ENCODE results near the gene ALX3. TPM values are rescaled to one million over a fixed set of nuclear protein-coding genes. Genes with fewer than 3 reads are reported as not detected.

Gene ALX3
- total RNA-seq, 4 donors from 2014 or later, result not detected

DNA sequence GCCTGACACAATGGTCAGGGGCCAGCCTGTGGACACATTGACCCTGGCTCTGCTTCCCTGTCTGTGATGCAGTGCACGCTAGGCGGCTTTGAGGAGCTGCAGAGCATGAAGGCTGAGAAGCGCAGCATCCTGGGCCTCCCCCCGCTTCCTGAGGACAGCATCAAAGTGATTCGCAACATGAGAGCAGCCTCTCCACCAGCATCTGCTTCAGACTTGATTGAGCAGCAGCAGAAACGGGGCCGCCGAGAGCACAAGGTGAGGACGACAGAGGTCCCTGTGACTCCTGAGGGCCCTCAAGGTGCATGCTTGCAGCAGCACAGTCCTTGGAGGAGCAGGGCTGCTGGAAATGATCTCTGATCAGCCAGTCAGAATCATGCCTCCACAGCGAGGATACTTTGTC lies 27.5 kb downstream of the ALX3 start:
- no peak for DNase-seq
- Histone ChIP-seq H3K36me3 (peaks cover 0 to 93% (median 47%) of the 10 kb centered on the region in 4 donors), H3K4me3 (no peak overlapping the region), H3K9me3 (no peaks in the 10 kb centered on the region), H3K27ac (no peak overlapping the region), H3K4me1 (no peaks in the 10 kb centered on the region), H3K27me3 (no peaks in the 10 kb centered on the region)
- 97% methylated on average over 10 of the region's 10 CpGs; no CpG with 5 or more reads in 1 of the 2 donors for WGBS, 2 donors (ENCODE audit: low coverage in 1 of 2)
- intact Hi-C loops (cut with DNase I; ENCODE audit: low total_unique reads), result no loop called here
- no peak for TF ChIP-seq POLR2AphosphoS5 (IDR thresholded peaks at IDR 0.05)
- TF ChIP-seq POLR2A (IDR thresholded peaks at IDR 0.05), result no peak
- no peak for TF ChIP-seq EP300 (IDR thresholded peaks at IDR 0.05; ENCODE audit: low read depth)
- TF ChIP-seq, protein P1, sequence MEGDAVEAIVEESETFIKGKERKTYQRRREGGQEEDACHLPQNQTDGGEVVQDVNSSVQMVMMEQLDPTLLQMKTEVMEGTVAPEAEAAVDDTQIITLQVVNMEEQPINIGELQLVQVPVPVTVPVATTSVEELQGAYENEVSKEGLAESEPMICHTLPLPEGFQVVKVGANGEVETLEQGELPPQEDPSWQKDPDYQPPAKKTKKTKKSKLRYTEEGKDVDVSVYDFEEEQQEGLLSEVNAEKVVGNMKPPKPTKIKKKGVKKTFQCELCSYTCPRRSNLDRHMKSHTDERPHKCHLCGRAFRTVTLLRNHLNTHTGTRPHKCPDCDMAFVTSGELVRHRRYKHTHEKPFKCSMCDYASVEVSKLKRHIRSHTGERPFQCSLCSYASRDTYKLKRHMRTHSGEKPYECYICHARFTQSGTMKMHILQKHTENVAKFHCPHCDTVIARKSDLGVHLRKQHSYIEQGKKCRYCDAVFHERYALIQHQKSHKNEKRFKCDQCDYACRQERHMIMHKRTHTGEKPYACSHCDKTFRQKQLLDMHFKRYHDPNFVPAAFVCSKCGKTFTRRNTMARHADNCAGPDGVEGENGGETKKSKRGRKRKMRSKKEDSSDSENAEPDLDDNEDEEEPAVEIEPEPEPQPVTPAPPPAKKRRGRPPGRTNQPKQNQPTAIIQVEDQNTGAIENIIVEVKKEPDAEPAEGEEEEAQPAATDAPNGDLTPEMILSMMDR (IDR thresholded peaks at IDR 0.05), result no peak
- in situ Hi-C loops (cut with MboI; ENCODE audit: low pct_ligation_motif_present in 1 of 4, low pct_unique_long_range_greater_than_20kb in 1 of 4, low sequenced_read_pairs in 3 of 4), result loop anchor here in 1 of 4 donors (25.0 kb wide), 1 partner anchor 294 kb away; the partner anchor contains the start of gene RBM15

DNA sequence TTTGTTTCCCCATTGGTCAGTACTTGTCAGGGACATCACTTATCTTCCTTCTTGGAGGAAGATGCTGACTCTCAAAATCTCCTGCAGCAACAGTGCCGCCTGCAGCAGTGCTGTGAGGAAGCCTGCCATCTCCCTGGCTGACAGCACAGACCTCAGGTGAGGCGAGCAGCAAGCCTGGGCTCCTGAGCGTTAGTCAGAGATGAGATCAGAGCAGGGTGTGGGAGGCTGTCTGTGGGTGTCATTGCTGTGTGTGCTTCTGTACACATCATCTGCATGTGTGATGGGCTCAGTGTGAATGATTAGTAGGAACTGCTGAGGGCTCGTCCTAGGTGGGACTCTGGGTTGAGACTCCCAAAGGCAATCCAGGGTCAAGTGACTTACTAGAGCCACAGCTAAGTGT lies 29.9 kb downstream of the ALX3 start:
- Histone ChIP-seq H3K4me1 (peaks cover 2 to 12% (median 7%) of the 10 kb centered on the region in 4 donors), H3K27ac (no peak overlapping the region), H3K36me3 (peaks cover 0 to 69% (median 38%) of the 10 kb centered on the region in 4 donors), H3K27me3 (no peaks in the 10 kb centered on the region), H3K4me3 (no peak overlapping the region), H3K9me3 (no peaks in the 10 kb centered on the region)
- in situ Hi-C loops (cut with MboI; ENCODE audit: low pct_ligation_motif_present in 1 of 4, low pct_unique_long_range_greater_than_20kb in 1 of 4, low sequenced_read_pairs in 3 of 4) (loop anchor here in 1 of 4 donors (25.0 kb wide), 1 partner anchor 297 kb away; the partner anchor contains the start of gene RBM15), intact Hi-C loops (cut with DNase I; ENCODE audit: low total_unique reads) (no loop called here)
- WGBS, 2 donors (ENCODE audit: low coverage in 1 of 2), result 85% methylated on average over 4 of the region's 4 CpGs; no CpG with 5 or more reads in 1 of the 2 donors
- no peak for DNase-seq
- TF ChIP-seq, protein P1 (IDR thresholded peaks at IDR 0.05), result no peak
- TF ChIP-seq EP300 (IDR thresholded peaks at IDR 0.05; ENCODE audit: low read depth), result no peak
- no peak for TF ChIP-seq POLR2AphosphoS5 (IDR thresholded peaks at IDR 0.05)
- no peak for TF ChIP-seq POLR2A (IDR thresholded peaks at IDR 0.05)

DNA sequence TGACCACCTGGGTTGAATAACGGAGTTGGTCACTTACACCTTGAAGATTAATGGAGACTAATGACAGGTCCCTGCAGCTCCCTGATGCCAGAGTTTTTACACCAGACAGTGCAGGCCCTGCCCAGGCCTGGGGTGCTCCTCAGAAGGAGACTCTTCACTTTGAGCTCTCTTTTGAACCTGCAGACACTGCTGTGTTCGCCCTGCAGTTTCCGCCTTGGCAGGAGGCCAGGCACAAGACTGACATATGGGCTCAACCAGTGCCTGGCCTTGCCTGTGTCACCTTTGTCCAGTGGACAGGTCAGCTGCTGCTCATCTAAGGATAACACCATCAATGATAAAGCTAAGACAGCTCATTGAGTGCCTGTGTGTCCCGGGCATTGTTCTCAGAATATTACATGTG lies 30.8 kb downstream of the ALX3 start:
- peaks cover 0 to 61% (median 34%) of the 10 kb centered on the region in 4 donors for H3K36me3 ChIP-seq
- peaks cover 4 to 16% (median 12%) of the 10 kb centered on the region in 4 donors for H3K4me1 ChIP-seq
- no peak for TF ChIP-seq POLR2AphosphoS5 (IDR thresholded peaks at IDR 0.05)
- no peak for TF ChIP-seq EP300 (IDR thresholded peaks at IDR 0.05; ENCODE audit: low read depth)
- TF ChIP-seq POLR2A (IDR thresholded peaks at IDR 0.05), result no peak
- TF ChIP-seq, protein P1 (IDR thresholded peaks at IDR 0.05), result no peak
- H3K4me3 ChIP-seq, result no peak overlapping the region
- intact Hi-C loops (cut with DNase I; ENCODE audit: low total_unique reads) (no loop called here), in situ Hi-C loops (cut with MboI; ENCODE audit: low pct_ligation_motif_present in 1 of 4, low pct_unique_long_range_greater_than_20kb in 1 of 4, low sequenced_read_pairs in 3 of 4) (loop anchor here in 1 of 4 donors (25.0 kb wide), 1 partner anchor 298 kb away; the partner anchor contains the start of gene RBM15)
- no peaks in the 10 kb centered on the region for H3K27me3 ChIP-seq
- DNase-seq, result no peak
- 50 to 77% methylated on average over 1 to 3 of the region's 4 CpGs for WGBS, 2 donors (ENCODE audit: low coverage in 1 of 2)
- H3K27ac ChIP-seq, result no peak overlapping the region
- H3K9me3 ChIP-seq, result no peaks in the 10 kb centered on the region

DNA sequence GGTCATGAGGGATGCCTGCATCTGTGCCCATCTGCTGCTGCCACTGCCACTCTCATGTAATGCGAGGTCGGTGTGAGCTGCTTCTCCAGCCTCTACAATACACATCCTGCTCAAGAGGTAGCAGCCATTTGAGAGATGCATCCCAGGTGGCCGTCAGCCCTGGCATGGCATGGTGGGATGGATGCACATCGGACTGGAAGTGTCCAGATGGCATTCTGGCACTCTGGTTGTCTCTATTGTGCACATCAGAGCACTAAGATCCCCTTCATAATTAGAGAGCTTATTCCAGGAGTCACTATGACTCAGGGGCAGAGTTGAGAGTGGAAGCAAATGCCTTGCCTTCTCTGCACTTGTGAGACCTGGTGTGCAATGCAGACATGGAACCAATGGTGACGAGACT lies 32.2 kb downstream of the ALX3 start:
- intact Hi-C loops (cut with DNase I; ENCODE audit: low total_unique reads), result no loop called here
- H3K27ac ChIP-seq, result no peak overlapping the region
- no peak overlapping the region for H3K4me3 ChIP-seq
- H3K27me3 ChIP-seq, result no peaks in the 10 kb centered on the region
- no peaks in the 10 kb centered on the region for H3K9me3 ChIP-seq
- DNase-seq, result no peak
- in situ Hi-C loops (cut with MboI; ENCODE audit: low pct_ligation_motif_present in 1 of 4, low pct_unique_long_range_greater_than_20kb in 1 of 4, low sequenced_read_pairs in 3 of 4), result loop anchor here in 1 of 4 donors (25.0 kb wide), 1 partner anchor 299 kb away; the partner anchor contains the start of gene RBM15
- peaks cover 4 to 20% (median 16%) of the 10 kb centered on the region in 4 donors for H3K4me1 ChIP-seq
- H3K36me3 ChIP-seq, result peaks cover 0 to 48% (median 24%) of the 10 kb centered on the region in 4 donors
- WGBS, 2 donors (ENCODE audit: low coverage in 1 of 2), result 93 to 100% methylated on average over 1 to 5 of the region's 5 CpGs
- TF ChIP-seq POLR2AphosphoS5 (IDR thresholded peaks at IDR 0.05) (no peak), POLR2A (IDR thresholded peaks at IDR 0.05) (no peak), EP300 (IDR thresholded peaks at IDR 0.05; ENCODE audit: low read depth) (no peak)
- TF ChIP-seq, protein P1 (IDR thresholded peaks at IDR 0.05), result no peak

Measured in transverse colon (tissue), 4 donors.